Brain microvascular endothelial cell (primary cell): ENCODE measurements around the gene DPP9.
A peak's percentile ranks its signal among the peaks of the same experiment; 100 is the strongest.
"Not testable (repeated sequence)": the region's sequence is repeated elsewhere in the genome, so short reads cannot be mapped to it uniquely, and the experiment has no call there.

Experiments used
- DNase-seq: peaks from one replicate; pipeline ENCODE4 v3.0.0-alpha.2; 2020
- H3K27ac ChIP-seq: fragments of 250-450 bp; sonication (Bioruptor Pico); 2 replicates; pipeline ENCODE4 v1.5.1; 2020; ENCODE audit warnings: mild to moderate bottlenecking, moderate library complexity
- H3K27me3 ChIP-seq: fragments of 250-450 bp; sonication (Bioruptor Pico); replicated peaks from 2 replicates; pipeline ENCODE4 v1.5.1; 2020; ENCODE audit warnings: mild to moderate bottlenecking
- H3K36me3 ChIP-seq: fragments of 250-450 bp; sonication (Bioruptor Pico); replicated peaks from 2 replicates; pipeline ENCODE4 v1.5.1; 2020; ENCODE audit warnings: mild to moderate bottlenecking
- H3K4me3 ChIP-seq: 2 replicates; pipeline ENCODE4 v1.5.1; 2011; ENCODE audit warnings: low read depth, mild to moderate bottlenecking, control low read depth, low read length, moderate library complexity
- CTCF ChIP-seq: IDR thresholded peaks from 2 replicates; pipeline ENCODE4 v1.5.1; 2011; ENCODE audit warnings: low read depth, mild to moderate bottlenecking, moderate library complexity, low read length, control low read depth, inconsistent platforms; ENCODE audit errors: missing control alignments
- in situ Hi-C: cut with HindIII; loops from 2 replicates; pipeline ENCODE4 v1.10.0; 2017; ENCODE audit warnings: low sequenced_read_pairs, low pct_ligation_motif_present

Gene DPP9

GRCh38 chr19:4684312-4685095 lies 39.1 kb downstream of the DPP9 start:
- Histone ChIP-seq H3K36me3 (peaks cover 80% of the 10 kb centered on the region), H3K27ac (no peak overlapping the region), H3K27me3 (no peaks in the 10 kb centered on the region), H3K4me3 (no peak overlapping the region)
- DNase-seq: no peak
- no peak for TF ChIP-seq CTCF
- in situ Hi-C loops: no loop called here

- no peaks in the 10 kb centered on the region for H3K27me3 ChIP-seq
- no peak for TF ChIP-seq CTCF
- no peak overlapping the region for H3K4me3 ChIP-seq
- H3K36me3 ChIP-seq: peaks cover 77% of the 10 kb centered on the region
- no peak for DNase-seq
- in situ Hi-C loops: no loop called here
- H3K27ac ChIP-seq: no peak overlapping the region
These were observed 41.0 kb downstream of the DPP9 start for GRCh38 chr19:4682417-4683200.

- H3K27ac ChIP-seq, in situ Hi-C loops, DNase-seq, H3K27me3 ChIP-seq, H3K4me3 ChIP-seq: not testable (repeated sequence)
- peaks cover 78% of the 10 kb centered on the region for H3K36me3 ChIP-seq
These were observed 43.6 kb downstream of the DPP9 start for GRCh38 chr19:4680021-4680420.

GRCh38 chr19:4678881-4679790 lies 44.5 kb downstream of the DPP9 start:
- Histone ChIP-seq H3K4me3 (no peak overlapping the region), H3K27me3 (no peaks in the 10 kb centered on the region), H3K36me3 (peaks cover 69% of the 10 kb centered on the region), H3K27ac (no peak overlapping the region)
- DNase-seq: peak; percentile 5
- in situ Hi-C loops: no loop called here
- TF ChIP-seq CTCF: no peak

- DNase-seq: peak; percentile 35
- no peaks in the 10 kb centered on the region for H3K27me3 ChIP-seq
- no peak overlapping the region for H3K4me3 ChIP-seq
- H3K36me3 ChIP-seq: peaks cover 49% of the 10 kb centered on the region
- peak; percentile 75 for TF ChIP-seq CTCF
- in situ Hi-C loops: no loop called here
- H3K27ac ChIP-seq: no peak overlapping the region
These were observed 46.5 kb downstream of the DPP9 start for GRCh38 chr19:4676955-4677731.
